K562 (cell line): ENCODE data around the gene MC5R. TPM values are rescaled to one million over a fixed set of nuclear protein-coding genes. Genes with fewer than 3 reads are reported as not detected.

Experiments used
- ATAC-seq: fragments of 200-7000 bp; cut with Tn5 transposase; 3 replicates; pipeline ENCODE4 v1.9.1; 2020; ENCODE audit warnings: moderate library complexity
- BruUV-seq: library from RNA; stranded (reverse); fragments of 400-500 nt; replicated peaks from 2 replicates; lab custom pipeline; 2021; lab: Mats Ljungman, UMichigan
- CTCF ChIA-PET: fragments of 300-600 bp; formaldehyde crosslinking; extraction: SDS; loops from one replicate; lab custom pipeline; 2021; ENCODE audit warnings: low intra/inter-chr PET ratio; lab: Yijun Ruan, JAX
- POLR2A ChIA-PET: fragments of 300-600, 350-650 bp; sonication (Branson Sonifier 250); formaldehyde crosslinking; extraction: SDS; loops from one replicate; lab custom pipeline; 2021; ENCODE audit warnings: antibody characterized with exemption, inconsistent platforms; lab: Yijun Ruan, JAX
- DNase-seq, 4 experiments: peaks; one replicate each; pipeline versions ENCODE4 v3.0.0 to v3.0.0-alpha.2; 2011 to 2018; ENCODE audit warnings: low spot score in 3 of 4, mixed read lengths in 3 of 4; ENCODE audit errors: extremely low read depth in 1 of 4
- FAIRE-seq: peaks from 2 replicates; lab custom pipeline; 2011; peaks lifted over from hg19 to GRCh38; lab: Jason Lieb, UNC
- H2AFZ ChIP-seq: 2 replicates; pipeline ENCODE4 v1.6.0; 2011; ENCODE audit warnings: low read depth, low read length, control low read depth, inconsistent platforms
- H3K27ac ChIP-seq: fragments of 200-600 bp; 3 replicates; pipeline ENCODE4 v1.8.0; 2011; ENCODE audit warnings: low read depth, mild to moderate bottlenecking, control low read depth, inconsistent platforms, low read length, moderate library complexity, mixed read lengths; ENCODE audit errors: extremely low read depth
- H3K27me3 ChIP-seq, 2 experiments: fragments of 300-600 bp in 1 of 2; 2 replicates in 1 of 2; 3 replicates in 1 of 2; pipeline versions ENCODE4 v1.6.0 to v1.8.0; 2011; ENCODE audit warnings: inconsistent platforms in 2 of 2, low read length in 2 of 2, mild to moderate bottlenecking in 1 of 2, mixed read lengths in 1 of 2, moderate library complexity in 1 of 2; ENCODE audit not compliant: control insufficient read depth in 2 of 2, insufficient read depth in 2 of 2
- H3K36me3 ChIP-seq: fragments of 300-600 bp; 3 replicates; pipeline ENCODE4 v1.8.0; 2011; ENCODE audit warnings: mild to moderate bottlenecking, low read length, inconsistent platforms; ENCODE audit not compliant: control insufficient read depth, insufficient read depth
- H3K4me1 ChIP-seq, 2 experiments: fragments of 200-600 bp in 1 of 2; replicated peaks in 1 of 2; 2 replicates in 1 of 2; 3 replicates in 1 of 2; pipeline versions ENCODE4 v1.5.1 to v1.8.0; 2011; ENCODE audit warnings: inconsistent platforms in 2 of 2, low read length in 2 of 2, mild to moderate bottlenecking in 1 of 2, mixed read lengths in 1 of 2, moderate library complexity in 1 of 2; ENCODE audit not compliant: control insufficient read depth in 2 of 2, insufficient read depth in 2 of 2
- H3K4me2 ChIP-seq: 2 replicates; pipeline ENCODE4 v1.6.1; 2011; ENCODE audit warnings: low read length, control low read depth, inconsistent platforms, mixed read lengths; ENCODE audit not compliant: insufficient read depth
- H3K4me3 ChIP-seq: fragments of 200-600 bp; sonication (generic), shearing (Covaris generic); 2 replicates; pipeline ENCODE4 v1.5.1; 2016; ENCODE audit warnings: control low read depth, inconsistent platforms
- H3K79me2 ChIP-seq: fragments of 200-600 bp; 3 replicates; pipeline ENCODE4 v1.8.0; 2011; ENCODE audit warnings: low read length, inconsistent platforms; ENCODE audit not compliant: control insufficient read depth, insufficient read depth
- H3K9ac ChIP-seq, 2 experiments: 2 replicates each; pipeline versions ENCODE4 v1.6.0 to v1.6.1; 2011; ENCODE audit warnings: low read depth in 2 of 2, low read length in 2 of 2, control low read depth in 1 of 2, inconsistent platforms in 1 of 2, mild to moderate bottlenecking in 1 of 2, mixed read lengths in 1 of 2; ENCODE audit not compliant: insufficient read depth in 1 of 2
- H3K9me1 ChIP-seq: one replicate; pipeline ENCODE4 v1.6.0; 2011; ENCODE audit warnings: inconsistent platforms, mild to moderate bottlenecking, low read length, moderate library complexity; ENCODE audit not compliant: control insufficient read depth, insufficient read depth
- H3K9me3 ChIP-seq: replicated peaks from 2 replicates; pipeline ENCODE4 v1.5.1; 2011; ENCODE audit warnings: low read depth, low read length, inconsistent platforms; ENCODE audit not compliant: control insufficient read depth, insufficient read depth
- H4K20me1 ChIP-seq: replicated peaks from 2 replicates; pipeline ENCODE4 v1.6.1; 2011; ENCODE audit warnings: low read length, inconsistent platforms, mixed read lengths; ENCODE audit not compliant: control insufficient read depth, insufficient read depth
- BCL6 ChIP-seq: fragments of 250-450 bp; sonication (Bioruptor Pico); IDR thresholded peaks from 2 replicates; pipeline ENCODE4 v1.4.0; 2020
- GTF2E2 ChIP-seq: fragments of 200-800 bp; sonication (Bioruptor generic); IDR thresholded peaks from 2 replicates; pipeline ENCODE4 v1.6.1; 2016; ENCODE audit warnings: missing genetic modification characterization, missing compliant biosample characterization
- JUNB ChIP-seq: fragments of 450-650 bp; formaldehyde crosslinking; conservative IDR thresholded peaks from 2 replicates; pipeline ENCODE4 v1.4.0; 2020; ENCODE audit warnings: mild to moderate bottlenecking
- MIER1 ChIP-seq: fragments of 450-650 bp; IDR thresholded peaks from 2 replicates; pipeline ENCODE4 v1.6.1; 2016; ENCODE audit warnings: antibody characterized with exemption, mild to moderate bottlenecking, low read depth
- MTA1 ChIP-seq: fragments of 450-650 bp; IDR thresholded peaks from 2 replicates; pipeline ENCODE4 v1.6.1; 2017; ENCODE audit warnings: borderline replicate concordance
- RAD51 ChIP-seq: fragments of 450-650 bp; IDR thresholded peaks from 2 replicates; pipeline ENCODE4 v1.7.1; 2016; ENCODE audit warnings: low read depth, mild to moderate bottlenecking, borderline replicate concordance
- RFX7 ChIP-seq: fragments of 250-450 bp; sonication (Bioruptor Pico); IDR thresholded peaks from 2 replicates; pipeline ENCODE4 v1.5.1; 2021; ENCODE audit warnings: mild to moderate bottlenecking
- SMAD4 ChIP-seq: fragments of 250-450 bp; sonication (Bioruptor Pico); conservative IDR thresholded peaks from 2 replicates; pipeline ENCODE4 v1.8.0; 2021; ENCODE audit warnings: inconsistent platforms, mild to moderate bottlenecking, moderate library complexity
- ZNF124 ChIP-seq: sonication (generic); formaldehyde crosslinking; IDR thresholded peaks from 2 replicates; pipeline ENCODE4 v1.8.1; 2022; ENCODE audit warnings: missing genetic modification reagents
- WGBS: fragments of 100-300 bp; shearing (Covaris generic); methylation state at CpG from one replicate; pipeline ENCODE4 v1.1.6; 2016; ENCODE audit warnings: low coverage, mixed read lengths; ENCODE audit not compliant: insufficient coverage; ENCODE audit errors: missing lambda C conversion rate; 5-methylcytosine and 5-hydroxymethylcytosine counted together
- in situ Hi-C: fragments of 300-500 bp; cut with MboI; formaldehyde crosslinking; loops from 4 replicates; pipeline ENCODE4 v1.15.0; 2018; ENCODE audit warnings: inconsistent platforms, mixed read lengths
- intact Hi-C: fragments of 100-400 bp; cut with micrococcal nuclease; formaldehyde crosslinking; loops from 2 replicates; pipeline ENCODE4 v1.14.2; 2022
- polyA plus RNA-seq, 8 experiments: library from polyadenylated mRNA; depleted of rRNA in 4 of 8; stranded (reverse) in 5 of 8; unstranded in 3 of 8; fragments of >200 nt; fragmentation: Nextera tagmentation in 2 of 8; fragmentation: Illumina TruSeq in 1 of 8; extraction: Ambion mirVana in 2 of 8; extraction: Trizol in 1 of 8; gene quantifications; 2 replicates each; pipeline versions ENCODE4 v1.2.1 to v1.2.3, GENCODE V29; 2011 to 2014; ENCODE audit warnings: inconsistent platforms in 1 of 8, missing spikeins in 1 of 8
- total RNA-seq, 7 experiments: library from RNA; depleted of rRNA in 6 of 7; stranded (reverse); fragments of >200 nt in 6 of 7; fragmentation: Illumina TruSeq in 2 of 7; extraction: Trizol in 2 of 7; gene quantifications; 2 replicates each; pipeline versions ENCODE4 v1.2.1 to v1.2.3, GENCODE V29; 2011 to 2021; ENCODE audit warnings: low replicate concordance in 1 of 7
- TF ChIP-seq, protein P1 (sequence below): sonication (generic); IDR thresholded peaks from 2 replicates; pipeline ENCODE4 v1.6.1; 2016
- TF ChIP-seq, protein P2 (sequence below): fragments of 200-600 bp; sonication (generic); IDR thresholded peaks from one replicate; pipeline ENCODE4 v1.6.1; 2012; ENCODE audit warnings: mild to moderate bottlenecking, low read depth, low read length, inconsistent platforms

The MC5R gene
- total and polyA plus RNA-seq, 9 of the 15 experiments (the other 6 are each of a cell fraction or from before 2014, with no cell fraction given) = not detected

DNA sequence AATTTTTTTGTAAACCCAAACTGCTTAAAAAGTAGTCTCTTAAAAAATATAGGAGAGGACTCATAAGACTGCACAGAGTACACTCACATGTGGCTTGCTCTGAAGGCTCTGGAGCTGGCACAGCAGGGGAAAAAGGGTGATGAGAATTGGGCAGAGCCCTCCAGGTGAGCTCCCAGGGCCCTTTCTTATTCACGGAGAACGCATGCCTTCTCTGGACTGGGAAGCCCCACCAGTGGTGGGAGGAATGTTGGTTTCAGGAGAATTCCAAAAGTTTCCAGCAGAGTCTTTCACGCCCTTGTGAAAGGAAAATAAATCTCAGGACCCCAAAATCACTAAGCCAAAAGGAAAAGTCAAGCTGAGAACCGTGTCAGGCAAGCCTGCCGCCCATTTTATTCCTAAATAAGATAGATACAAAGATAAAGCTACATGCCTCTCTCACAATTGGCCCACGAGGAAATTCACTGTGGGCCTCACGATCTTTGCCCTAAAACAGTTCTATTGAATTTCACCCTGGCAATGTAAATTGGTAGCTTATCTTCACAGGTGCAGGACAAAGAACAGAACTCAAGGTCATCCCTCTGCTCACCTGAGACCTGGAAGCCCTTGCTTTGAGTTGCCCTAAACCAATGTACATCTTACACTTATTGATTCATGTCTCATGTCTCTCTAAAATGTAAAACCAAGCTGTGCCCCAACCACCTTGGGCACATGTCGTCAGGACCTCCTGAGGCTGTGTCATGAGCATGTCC lies 15.5 kb upstream of the MC5R start:
- no peak overlapping the region for H3K4me2 ChIP-seq
- no peaks in the 10 kb centered on the region for H3K79me2 ChIP-seq
- DNase-seq = no peak
- H3K36me3 ChIP-seq = no peaks in the 10 kb centered on the region
- in situ Hi-C loops (no loop called here), intact Hi-C loops (no loop called here)
- no peaks in the 10 kb centered on the region for H3K9me1 ChIP-seq
- no TSS peak for BruUV-seq
- H3K9ac ChIP-seq = no peak overlapping the region
- no peak overlapping the region for H3K27ac ChIP-seq
- CTCF ChIA-PET = no interaction called here
- no peaks in the 10 kb centered on the region for H3K9me3 ChIP-seq
- peaks cover 0 to under 1% of the 10 kb centered on the region in 2 experiments; a peak in 1 of 5 replicates for H3K27me3 ChIP-seq
- H3K4me3 ChIP-seq = no peak overlapping the region
- H3K4me1 ChIP-seq = no peaks in the 10 kb centered on the region
- no peak overlapping the region for H2AFZ ChIP-seq
- ATAC-seq = no peak
- no peaks in the 10 kb centered on the region for H4K20me1 ChIP-seq
- FAIRE-seq = no peak
- 0% methylated on average over 8 of the region's 8 CpGs for WGBS
- POLR2A ChIA-PET = interaction anchor here (0.6 kb wide), 1 partner anchor 10 kb away, joined by 3 read pairs; no protein-coding TSS in a partner anchor
- TF ChIP-seq MIER1 = no peak
- TF ChIP-seq, protein P1, sequence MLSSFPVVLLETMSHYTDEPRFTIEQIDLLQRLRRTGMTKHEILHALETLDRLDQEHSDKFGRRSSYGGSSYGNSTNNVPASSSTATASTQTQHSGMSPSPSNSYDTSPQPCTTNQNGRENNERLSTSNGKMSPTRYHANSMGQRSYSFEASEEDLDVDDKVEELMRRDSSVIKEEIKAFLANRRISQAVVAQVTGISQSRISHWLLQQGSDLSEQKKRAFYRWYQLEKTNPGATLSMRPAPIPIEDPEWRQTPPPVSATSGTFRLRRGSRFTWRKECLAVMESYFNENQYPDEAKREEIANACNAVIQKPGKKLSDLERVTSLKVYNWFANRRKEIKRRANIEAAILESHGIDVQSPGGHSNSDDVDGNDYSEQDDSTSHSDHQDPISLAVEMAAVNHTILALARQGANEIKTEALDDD = no peak
- TF ChIP-seq, protein P2, sequence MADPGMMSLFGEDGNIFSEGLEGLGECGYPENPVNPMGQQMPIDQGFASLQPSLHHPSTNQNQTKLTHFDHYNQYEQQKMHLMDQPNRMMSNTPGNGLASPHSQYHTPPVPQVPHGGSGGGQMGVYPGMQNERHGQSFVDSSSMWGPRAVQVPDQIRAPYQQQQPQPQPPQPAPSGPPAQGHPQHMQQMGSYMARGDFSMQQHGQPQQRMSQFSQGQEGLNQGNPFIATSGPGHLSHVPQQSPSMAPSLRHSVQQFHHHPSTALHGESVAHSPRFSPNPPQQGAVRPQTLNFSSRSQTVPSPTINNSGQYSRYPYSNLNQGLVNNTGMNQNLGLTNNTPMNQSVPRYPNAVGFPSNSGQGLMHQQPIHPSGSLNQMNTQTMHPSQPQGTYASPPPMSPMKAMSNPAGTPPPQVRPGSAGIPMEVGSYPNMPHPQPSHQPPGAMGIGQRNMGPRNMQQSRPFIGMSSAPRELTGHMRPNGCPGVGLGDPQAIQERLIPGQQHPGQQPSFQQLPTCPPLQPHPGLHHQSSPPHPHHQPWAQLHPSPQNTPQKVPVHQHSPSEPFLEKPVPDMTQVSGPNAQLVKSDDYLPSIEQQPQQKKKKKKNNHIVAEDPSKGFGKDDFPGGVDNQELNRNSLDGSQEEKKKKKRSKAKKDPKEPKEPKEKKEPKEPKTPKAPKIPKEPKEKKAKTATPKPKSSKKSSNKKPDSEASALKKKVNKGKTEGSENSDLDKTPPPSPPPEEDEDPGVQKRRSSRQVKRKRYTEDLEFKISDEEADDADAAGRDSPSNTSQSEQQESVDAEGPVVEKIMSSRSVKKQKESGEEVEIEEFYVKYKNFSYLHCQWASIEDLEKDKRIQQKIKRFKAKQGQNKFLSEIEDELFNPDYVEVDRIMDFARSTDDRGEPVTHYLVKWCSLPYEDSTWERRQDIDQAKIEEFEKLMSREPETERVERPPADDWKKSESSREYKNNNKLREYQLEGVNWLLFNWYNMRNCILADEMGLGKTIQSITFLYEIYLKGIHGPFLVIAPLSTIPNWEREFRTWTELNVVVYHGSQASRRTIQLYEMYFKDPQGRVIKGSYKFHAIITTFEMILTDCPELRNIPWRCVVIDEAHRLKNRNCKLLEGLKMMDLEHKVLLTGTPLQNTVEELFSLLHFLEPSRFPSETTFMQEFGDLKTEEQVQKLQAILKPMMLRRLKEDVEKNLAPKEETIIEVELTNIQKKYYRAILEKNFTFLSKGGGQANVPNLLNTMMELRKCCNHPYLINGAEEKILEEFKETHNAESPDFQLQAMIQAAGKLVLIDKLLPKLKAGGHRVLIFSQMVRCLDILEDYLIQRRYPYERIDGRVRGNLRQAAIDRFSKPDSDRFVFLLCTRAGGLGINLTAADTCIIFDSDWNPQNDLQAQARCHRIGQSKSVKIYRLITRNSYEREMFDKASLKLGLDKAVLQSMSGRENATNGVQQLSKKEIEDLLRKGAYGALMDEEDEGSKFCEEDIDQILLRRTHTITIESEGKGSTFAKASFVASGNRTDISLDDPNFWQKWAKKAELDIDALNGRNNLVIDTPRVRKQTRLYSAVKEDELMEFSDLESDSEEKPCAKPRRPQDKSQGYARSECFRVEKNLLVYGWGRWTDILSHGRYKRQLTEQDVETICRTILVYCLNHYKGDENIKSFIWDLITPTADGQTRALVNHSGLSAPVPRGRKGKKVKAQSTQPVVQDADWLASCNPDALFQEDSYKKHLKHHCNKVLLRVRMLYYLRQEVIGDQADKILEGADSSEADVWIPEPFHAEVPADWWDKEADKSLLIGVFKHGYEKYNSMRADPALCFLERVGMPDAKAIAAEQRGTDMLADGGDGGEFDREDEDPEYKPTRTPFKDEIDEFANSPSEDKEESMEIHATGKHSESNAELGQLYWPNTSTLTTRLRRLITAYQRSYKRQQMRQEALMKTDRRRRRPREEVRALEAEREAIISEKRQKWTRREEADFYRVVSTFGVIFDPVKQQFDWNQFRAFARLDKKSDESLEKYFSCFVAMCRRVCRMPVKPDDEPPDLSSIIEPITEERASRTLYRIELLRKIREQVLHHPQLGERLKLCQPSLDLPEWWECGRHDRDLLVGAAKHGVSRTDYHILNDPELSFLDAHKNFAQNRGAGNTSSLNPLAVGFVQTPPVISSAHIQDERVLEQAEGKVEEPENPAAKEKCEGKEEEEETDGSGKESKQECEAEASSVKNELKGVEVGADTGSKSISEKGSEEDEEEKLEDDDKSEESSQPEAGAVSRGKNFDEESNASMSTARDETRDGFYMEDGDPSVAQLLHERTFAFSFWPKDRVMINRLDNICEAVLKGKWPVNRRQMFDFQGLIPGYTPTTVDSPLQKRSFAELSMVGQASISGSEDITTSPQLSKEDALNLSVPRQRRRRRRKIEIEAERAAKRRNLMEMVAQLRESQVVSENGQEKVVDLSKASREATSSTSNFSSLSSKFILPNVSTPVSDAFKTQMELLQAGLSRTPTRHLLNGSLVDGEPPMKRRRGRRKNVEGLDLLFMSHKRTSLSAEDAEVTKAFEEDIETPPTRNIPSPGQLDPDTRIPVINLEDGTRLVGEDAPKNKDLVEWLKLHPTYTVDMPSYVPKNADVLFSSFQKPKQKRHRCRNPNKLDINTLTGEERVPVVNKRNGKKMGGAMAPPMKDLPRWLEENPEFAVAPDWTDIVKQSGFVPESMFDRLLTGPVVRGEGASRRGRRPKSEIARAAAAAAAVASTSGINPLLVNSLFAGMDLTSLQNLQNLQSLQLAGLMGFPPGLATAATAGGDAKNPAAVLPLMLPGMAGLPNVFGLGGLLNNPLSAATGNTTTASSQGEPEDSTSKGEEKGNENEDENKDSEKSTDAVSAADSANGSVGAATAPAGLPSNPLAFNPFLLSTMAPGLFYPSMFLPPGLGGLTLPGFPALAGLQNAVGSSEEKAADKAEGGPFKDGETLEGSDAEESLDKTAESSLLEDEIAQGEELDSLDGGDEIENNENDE = no peak
- TF ChIP-seq JUNB (CRISPR knock-in tag) = no peak
- TF ChIP-seq SMAD4 (CRISPR knock-in tag) = no peak
- no peak for TF ChIP-seq BCL6 (CRISPR knock-in tag)
- no peak for TF ChIP-seq RFX7 (CRISPR knock-in tag)
- no peak for TF ChIP-seq MTA1
- TF ChIP-seq GTF2E2 = no peak
- TF ChIP-seq RAD51 = no peak
- TF ChIP-seq ZNF124 (CRISPR knock-in tag) = no peak
